Breast epithelium (tissue), 3 donors: ENCODE data around the gene SMARCAD1.

Experiments used
- CTCF ChIP-seq, 3 donors: fragments of 450-650 bp; IDR thresholded peaks; one replicate each; pipeline ENCODE4 v1.5.1; 2016 to 2017; ENCODE audit warnings: antibody characterized with exemption in 3 of 3, mild to moderate bottlenecking in 3 of 3, moderate library complexity in 3 of 3
- POLR2A ChIP-seq: fragments of 450-650 bp; IDR thresholded peaks from one replicate; pipeline ENCODE4 v1.6.1; 2016; ENCODE audit warnings: antibody characterized with exemption, mild to moderate bottlenecking, moderate library complexity
- POLR2AphosphoS5 ChIP-seq, 3 donors: sonication (generic); formaldehyde crosslinking; IDR thresholded peaks; one replicate each; pipeline ENCODE4 v1.6.1; 2017; ENCODE audit warnings: antibody characterized with exemption in 3 of 3

- no peak for TF ChIP-seq POLR2A
- no peak for TF ChIP-seq CTCF (IDR thresholded peaks at IDR 0.05)
- TF ChIP-seq POLR2AphosphoS5 (IDR thresholded peaks at IDR 0.05), result no peak
Observed at GRCh38 chr4:94175553-94176261, 32.0 kb upstream of the SMARCAD1 start.
